OCI-LY1 (cell line): ENCODE measurements around the gene ITPA.

Source experiments
- H2AFZ ChIP-seq: fragments of 200-600 bp; sonication (generic), shearing (Covaris generic); 2 replicates; pipeline ENCODE4 v1.6.0; 2014; ENCODE audit warnings: antibody characterized with exemption, mild to moderate bottlenecking, low read length
- H3F3A ChIP-seq: fragments of 200-600 bp; sonication (generic), shearing (Covaris generic); 2 replicates; pipeline ENCODE4 v1.6.0; 2014; ENCODE audit warnings: mild to moderate bottlenecking, antibody characterized with exemption, low read length, moderate library complexity; ENCODE audit not compliant: insufficient read depth
- H3K27ac ChIP-seq: fragments of 200-600 bp; sonication (generic); 2 replicates; pipeline ENCODE4 v1.5.1; 2014; ENCODE audit warnings: low read length, mixed run types, mild to moderate bottlenecking, low read depth; ENCODE audit not compliant: poor library complexity, severe bottlenecking
- H3K27me3 ChIP-seq: fragments of 200-600 bp; sonication (generic); 2 replicates; pipeline ENCODE4 v1.6.0; 2014; ENCODE audit warnings: antibody characterized with exemption, mild to moderate bottlenecking, low read length, moderate library complexity; ENCODE audit not compliant: insufficient read depth
- H3K36me3 ChIP-seq: fragments of 200-600 bp; sonication (generic); 2 replicates; pipeline ENCODE4 v1.6.1; 2014; ENCODE audit warnings: mild to moderate bottlenecking, antibody characterized with exemption, low read length, moderate library complexity, mixed read lengths; ENCODE audit not compliant: insufficient read depth
- H3K4me1 ChIP-seq: fragments of 200-600 bp; sonication (generic); 2 replicates; pipeline ENCODE4 v1.5.1; 2014; ENCODE audit warnings: mild to moderate bottlenecking, low read length, moderate library complexity; ENCODE audit not compliant: insufficient read depth, severe bottlenecking
- H3K4me2 ChIP-seq: fragments of 200-600 bp; sonication (generic), shearing (Covaris generic); 2 replicates; pipeline ENCODE4 v1.6.1; 2014; ENCODE audit warnings: low read length
- H3K4me3 ChIP-seq: fragments of 200-600 bp; sonication (generic); 2 replicates; pipeline ENCODE4 v1.5.1; 2014; ENCODE audit warnings: low read length, low read depth, mild to moderate bottlenecking, mixed read lengths; ENCODE audit not compliant: poor library complexity, severe bottlenecking
- H3K79me2 ChIP-seq: fragments of 200-600 bp; shearing (Covaris generic); 2 replicates; pipeline ENCODE4 v1.6.1; 2016; ENCODE audit warnings: mixed run types, low read length, mixed read lengths; ENCODE audit not compliant: insufficient read depth
- H3K9ac ChIP-seq: fragments of 200-600 bp; sonication (generic), shearing (Covaris generic); 2 replicates; pipeline ENCODE4 v1.6.1; 2014; ENCODE audit warnings: mild to moderate bottlenecking, low read length, mixed read lengths
- H3K9me2 ChIP-seq: fragments of 200-600 bp; sonication (generic), shearing (Covaris generic); 2 replicates; pipeline ENCODE4 v1.6.1; 2014; ENCODE audit warnings: low read depth, mild to moderate bottlenecking, low read length, mixed read lengths
- H3K9me3 ChIP-seq: fragments of 200-600 bp; shearing (Covaris generic); 2 replicates; pipeline ENCODE4 v1.6.1; 2014; ENCODE audit warnings: low read length, mixed read lengths
- H4K20me1 ChIP-seq: fragments of 200-600 bp; sonication (generic), shearing (Covaris generic); 2 replicates; pipeline ENCODE4 v1.6.0; 2016; ENCODE audit warnings: mild to moderate bottlenecking, low read length; ENCODE audit not compliant: insufficient read depth
- CTCF ChIP-seq: fragments of 200-600 bp; sonication (generic), shearing (Covaris generic); IDR thresholded peaks from 2 replicates; pipeline ENCODE4 v1.5.1; 2017; ENCODE audit warnings: mild to moderate bottlenecking, antibody characterized with exemption, low read length, moderate library complexity, mixed read lengths
- EZH2 ChIP-seq: fragments of 200-600 bp; sonication (generic), shearing (Covaris generic); IDR thresholded peaks from 2 replicates; pipeline ENCODE4 v1.8.0; 2017; ENCODE audit warnings: borderline replicate concordance, mixed run types, mild to moderate bottlenecking, antibody characterized with exemption, low read length, moderate library complexity, mixed read lengths

The ITPA gene

DNA sequence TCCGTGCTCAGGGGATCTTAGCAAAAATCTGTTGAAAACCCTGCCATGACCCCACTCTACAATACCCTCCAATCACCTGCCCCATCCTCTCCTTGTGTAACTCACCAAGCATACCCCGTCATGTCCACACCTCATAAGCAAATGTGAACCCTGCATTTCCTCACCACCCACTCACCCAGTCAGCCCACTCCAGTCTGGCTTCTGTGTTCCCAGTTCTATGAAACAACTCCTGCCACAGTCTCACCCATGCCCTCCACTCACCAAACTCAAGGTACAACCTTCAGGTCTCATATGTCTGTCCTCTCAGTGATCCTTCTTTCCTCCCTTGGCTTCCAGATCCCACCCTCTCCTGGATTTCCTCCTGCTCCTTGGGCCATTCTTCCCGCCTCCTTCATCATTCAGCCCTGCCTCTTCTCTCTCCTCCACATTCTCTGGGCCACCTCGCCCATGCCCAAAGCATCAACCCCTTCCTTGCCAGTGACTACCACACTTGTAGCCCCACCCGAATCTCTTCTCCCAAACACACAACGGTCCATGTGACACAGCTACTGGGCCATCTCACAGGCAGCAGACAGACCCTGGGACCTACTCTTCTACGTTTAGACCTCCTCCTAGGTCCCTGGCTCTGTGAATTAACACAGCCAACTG lies 13.6 kb upstream of the ITPA start:
- Histone ChIP-seq H3K9ac (no peak overlapping the region), H3K9me3 (no peaks in the 10 kb centered on the region), H4K20me1 (no peaks in the 10 kb centered on the region), H3K4me2 (no peak overlapping the region), H3K27ac (no peak overlapping the region), H3K79me2 (no peaks in the 10 kb centered on the region), H3K27me3 (no peaks in the 10 kb centered on the region), H3K4me3 (no peak overlapping the region), H2AFZ (no peak overlapping the region), H3K4me1 (no peaks in the 10 kb centered on the region), H3K9me2 (no peaks in the 10 kb centered on the region), H3F3A (no peaks in the 10 kb centered on the region), H3K36me3 (peaks cover 77% of the 10 kb centered on the region)
- TF ChIP-seq EZH2 (no peak), CTCF (no peak)

GRCh38 chr20:3199206-3199605 lies 10.1 kb upstream of the ITPA start:
- Histone ChIP-seq H2AFZ (no peak overlapping the region), H3K36me3 (peaks cover 61% of the 10 kb centered on the region), H3K4me2 (no peak overlapping the region), H3K27me3 (no peaks in the 10 kb centered on the region), H3K4me3 (no peak overlapping the region), H3K9me3 (no peaks in the 10 kb centered on the region), H3K79me2 (peaks cover 7% of the 10 kb centered on the region; the same call in 1 of the 2 replicates), H3K27ac (no peak overlapping the region), H3K9ac (no peak overlapping the region), H4K20me1 (no peaks in the 10 kb centered on the region), H3K9me2 (no peaks in the 10 kb centered on the region), H3F3A (no peaks in the 10 kb centered on the region), H3K4me1 (peaks cover 11% of the 10 kb centered on the region)
- TF ChIP-seq CTCF (no peak), EZH2 (no peak)

- H3K9me2 ChIP-seq = no peaks in the 10 kb centered on the region
- H3K27me3 ChIP-seq = no peaks in the 10 kb centered on the region
- no peak for TF ChIP-seq CTCF
- no peak for TF ChIP-seq EZH2
- H3K4me1 ChIP-seq = peaks cover 11% of the 10 kb centered on the region
- H3K36me3 ChIP-seq = peaks cover 51% of the 10 kb centered on the region
- no peaks in the 10 kb centered on the region for H3F3A ChIP-seq
- H3K4me3 ChIP-seq = no peak overlapping the region
- H3K4me2 ChIP-seq = no peak overlapping the region
- no peaks in the 10 kb centered on the region for H3K9me3 ChIP-seq
- no peaks in the 10 kb centered on the region for H4K20me1 ChIP-seq
- H3K79me2 ChIP-seq = peaks cover 7% of the 10 kb centered on the region; the same call in 1 of the 2 replicates
- H3K27ac ChIP-seq = no peak overlapping the region
- H3K9ac ChIP-seq = no peak overlapping the region
- H2AFZ ChIP-seq = no peak overlapping the region
Measured at GRCh38 chr20:3199976-3200755, 9.1 kb upstream of the ITPA start.
